Ishikawa (cell line): Measurements from ENCODE around the gene PLEKHM1.

Experiments used
- CEBPB ChIP-seq: IDR thresholded peaks from 2 replicates; pipeline ENCODE4 v1.6.1; 2012
- CREB1 ChIP-seq: IDR thresholded peaks from 2 replicates; pipeline ENCODE4 v1.6.1; 2012; ENCODE audit warnings: low read depth
- EGR1 ChIP-seq: IDR thresholded peaks from 2 replicates; pipeline ENCODE4 v1.6.1; 2012
- FOXM1 ChIP-seq: IDR thresholded peaks from 2 replicates; pipeline ENCODE4 v1.6.1; 2012; ENCODE audit warnings: low read depth, borderline replicate concordance
- MAX ChIP-seq: IDR thresholded peaks from 2 replicates; pipeline ENCODE4 v1.6.1; 2012
- NFIC ChIP-seq: IDR thresholded peaks from 2 replicates; pipeline ENCODE4 v1.6.1; 2012
- RAD21 ChIP-seq: IDR thresholded peaks from 2 replicates; pipeline ENCODE4 v1.6.1; 2012; ENCODE audit warnings: low read depth
- REST ChIP-seq: IDR thresholded peaks from 2 replicates; pipeline ENCODE4 v1.6.1; 2012; ENCODE audit warnings: low read depth, mild to moderate bottlenecking
- TAF1 ChIP-seq: IDR thresholded peaks from 2 replicates; pipeline ENCODE4 v1.6.1; 2012; ENCODE audit warnings: low read depth, mild to moderate bottlenecking
- TCF12 ChIP-seq: IDR thresholded peaks from 2 replicates; pipeline ENCODE4 v1.6.1; 2012; ENCODE audit warnings: low read depth
- TEAD4 ChIP-seq: IDR thresholded peaks from 2 replicates; pipeline ENCODE4 v1.6.1; 2012
- USF1 ChIP-seq: IDR thresholded peaks from 2 replicates; pipeline ENCODE4 v1.6.1; 2012
- YY1 ChIP-seq: IDR thresholded peaks from 2 replicates; pipeline ENCODE4 v1.6.1; 2012; ENCODE audit warnings: low read depth
- ZBTB7A ChIP-seq: IDR thresholded peaks from 2 replicates; pipeline ENCODE4 v1.6.1; 2012; ENCODE audit warnings: low read depth

The PLEKHM1 gene

GRCh38 chr17:45414990-45415881, 75.3 kb downstream of the PLEKHM1 start:
- TF ChIP-seq REST: no peak
- no peak for TF ChIP-seq ZBTB7A
- TF ChIP-seq CREB1: no peak
- no peak for TF ChIP-seq MAX
- TF ChIP-seq CEBPB: no peak
- TF ChIP-seq USF1: no peak
- TF ChIP-seq NFIC: no peak
- TF ChIP-seq YY1: no peak
- no peak for TF ChIP-seq EGR1
- no peak for TF ChIP-seq RAD21

- TF ChIP-seq TAF1 (no peak), NFIC (no peak), MAX (no peak)
Observed at GRCh38 chr17:45413498-45413923, 77.0 kb downstream of the PLEKHM1 start.

- TF ChIP-seq TEAD4: no peak
- no peak for TF ChIP-seq TCF12
Observed at GRCh38 chr17:45411348-45412105, 79.0 kb downstream of the PLEKHM1 start.

- TF ChIP-seq TCF12: no peak
- no peak for TF ChIP-seq EGR1
- TF ChIP-seq FOXM1: no peak
- no peak for TF ChIP-seq TAF1
Observed at GRCh38 chr17:45410144-45411091, 80.1 kb downstream of the PLEKHM1 start.

- TF ChIP-seq CEBPB: no peak
Observed at GRCh38 chr17:45409659-45410076, 80.9 kb downstream of the PLEKHM1 start.

- no peak for TF ChIP-seq TAF1
- TF ChIP-seq REST: no peak
- no peak for TF ChIP-seq USF1
- TF ChIP-seq MAX: no peak
Observed at GRCh38 chr17:45408611-45409421, 81.7 kb downstream of the PLEKHM1 start.
